ENCODE results near the gene MIF.
"Not testable (repeated sequence)": the region's sequence is repeated elsewhere in the genome, so short reads cannot be mapped to it uniquely, and the experiment has no call there.

MIF gene

GRCh38 chr22:23939017-23939357 lies 44.8 kb downstream of the MIF start:
- no peak for DNase-seq (ENCODE audit: low read depth, low spot score)

- not testable (repeated sequence) for DNase-seq (ENCODE audit: low read depth, low spot score)
Observed at GRCh38 chr22:23940166-23940565, 46.0 kb downstream of the MIF start.
